GM18517 (cell line): ENCODE results near the gene HOXA4.

Experiments used
- ATAC-seq: cut with Tn5 transposase; IDR thresholded peaks from one replicate; pipeline ENCODE4 v1.9.1; 2021; ENCODE audit warnings: mild to moderate bottlenecking, moderate library complexity; ENCODE audit not compliant: unreplicated experiment

HOXA4 gene

DNA sequence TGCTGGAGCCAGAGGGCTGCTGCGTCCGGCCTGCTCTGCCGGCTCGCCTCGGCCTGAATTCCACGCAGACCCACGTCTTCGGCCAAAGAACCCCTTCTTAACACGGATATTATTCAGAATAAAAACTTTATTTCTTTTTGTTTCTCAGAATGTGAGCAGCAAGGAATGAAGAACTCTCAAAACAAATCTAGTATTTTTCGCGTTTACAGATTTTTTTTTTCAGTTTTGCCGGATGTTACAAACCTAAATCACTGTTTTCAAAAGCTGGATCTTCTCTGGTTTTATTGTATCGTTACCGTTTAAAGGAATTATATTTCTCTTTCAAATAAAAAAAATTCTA, 23.7 kb downstream of the HOXA4 start:
- ATAC-seq = no peak

DNA sequence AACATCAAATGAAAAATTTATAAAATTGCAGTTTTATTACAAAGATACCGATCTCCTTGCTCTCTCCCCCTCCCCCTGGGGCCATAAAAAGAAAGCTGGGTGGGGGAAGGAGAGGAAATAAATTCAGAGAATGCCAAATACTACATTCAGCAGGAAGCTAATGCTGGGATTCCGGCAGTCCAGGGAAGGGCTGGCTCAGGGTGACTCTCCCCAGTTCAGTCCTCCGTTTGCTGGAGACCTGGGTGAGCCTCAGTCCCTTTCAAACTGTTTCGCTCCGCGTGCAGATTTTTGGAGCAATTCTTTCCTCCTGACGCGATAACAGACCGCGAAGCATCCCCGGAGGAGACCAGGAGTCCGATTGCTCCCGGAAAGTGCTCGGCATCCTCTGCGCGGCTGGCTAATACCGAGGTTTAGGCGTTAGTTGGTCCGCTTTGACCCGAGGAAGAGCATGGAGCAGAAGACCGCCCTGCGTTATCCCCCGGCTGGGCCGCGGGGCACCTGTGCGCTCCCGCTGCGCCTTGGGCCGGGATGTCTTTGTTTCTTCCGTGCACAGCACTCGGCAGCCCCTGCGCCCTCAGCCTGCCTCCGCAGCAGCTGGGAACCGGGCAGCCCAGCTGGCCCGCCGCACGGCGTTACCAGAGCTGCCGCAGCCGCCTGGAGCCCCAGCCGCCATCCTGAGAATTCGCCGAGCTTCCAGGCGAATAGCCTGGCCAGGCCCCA, 24.2 kb downstream of the HOXA4 start:
- no peak for ATAC-seq

DNA sequence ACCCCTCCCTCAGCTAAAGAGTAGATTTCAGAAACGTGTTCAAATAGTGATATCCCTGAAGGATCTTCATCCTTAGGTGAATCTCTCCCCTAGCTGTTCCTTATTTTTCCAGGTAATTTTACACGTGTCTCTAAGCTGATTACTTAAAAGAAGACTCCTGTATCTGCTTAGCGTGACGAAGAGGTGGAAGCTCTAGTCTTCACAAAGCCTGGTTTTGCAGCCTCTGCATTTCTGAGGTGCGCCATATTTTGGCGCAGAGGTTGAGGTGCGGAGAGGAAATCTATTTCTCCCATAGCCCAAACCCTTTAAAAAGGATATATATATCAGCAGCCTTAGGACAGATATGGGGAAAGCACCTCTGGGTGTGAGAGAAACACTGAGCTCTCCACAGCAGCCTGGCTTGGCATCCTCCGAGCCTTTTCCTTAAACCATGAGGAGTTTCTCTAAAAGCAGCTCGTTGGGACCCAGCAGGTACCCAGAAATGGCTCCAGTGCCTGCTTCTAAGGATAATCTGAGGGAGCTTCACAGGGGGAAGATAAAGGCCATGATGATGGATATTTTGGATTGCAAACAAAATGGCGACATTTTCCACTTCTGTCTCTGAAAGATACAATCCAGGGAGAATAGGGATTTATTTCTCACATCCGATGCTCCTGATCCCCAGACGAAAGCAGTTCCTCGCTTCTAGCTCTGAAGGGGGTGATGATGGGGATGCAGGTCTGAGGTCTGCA, 25.1 kb downstream of the HOXA4 start:
- ATAC-seq = no peak

DNA sequence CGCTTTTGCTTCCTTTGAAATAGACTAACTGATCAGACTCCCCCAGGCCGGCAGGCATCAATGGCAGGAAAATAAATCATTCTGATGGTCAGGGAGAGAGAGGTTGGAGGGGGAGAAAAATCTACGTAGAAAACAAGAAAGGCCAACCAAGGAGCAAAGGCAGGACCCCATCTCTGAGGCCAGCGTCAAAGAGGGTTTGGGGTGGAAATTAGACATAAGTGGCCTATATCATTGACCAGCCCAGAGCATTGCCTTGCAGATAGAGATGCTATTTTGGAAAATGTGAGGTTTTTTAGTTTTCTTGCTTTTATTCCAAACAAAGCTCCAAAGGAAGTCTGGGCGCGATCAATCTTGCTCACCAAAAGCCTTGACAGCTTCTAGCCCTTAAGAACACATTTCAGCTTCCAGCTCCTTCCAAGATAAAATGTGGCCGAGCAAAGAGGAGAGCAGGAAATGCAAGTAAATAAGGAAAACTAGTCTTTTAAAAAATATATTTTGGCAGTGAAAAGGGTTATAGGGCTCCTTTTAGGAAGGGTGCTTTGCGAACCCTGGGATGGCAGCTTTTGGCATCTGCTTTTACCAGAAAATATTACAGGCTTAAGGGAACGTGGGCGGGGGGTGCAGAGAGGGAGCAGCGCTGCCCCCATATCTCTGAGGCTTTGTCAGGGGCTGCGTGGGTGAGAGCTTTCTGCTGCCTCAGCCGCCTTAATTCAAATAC, 26.1 kb downstream of the HOXA4 start:
- ATAC-seq = no peak

DNA sequence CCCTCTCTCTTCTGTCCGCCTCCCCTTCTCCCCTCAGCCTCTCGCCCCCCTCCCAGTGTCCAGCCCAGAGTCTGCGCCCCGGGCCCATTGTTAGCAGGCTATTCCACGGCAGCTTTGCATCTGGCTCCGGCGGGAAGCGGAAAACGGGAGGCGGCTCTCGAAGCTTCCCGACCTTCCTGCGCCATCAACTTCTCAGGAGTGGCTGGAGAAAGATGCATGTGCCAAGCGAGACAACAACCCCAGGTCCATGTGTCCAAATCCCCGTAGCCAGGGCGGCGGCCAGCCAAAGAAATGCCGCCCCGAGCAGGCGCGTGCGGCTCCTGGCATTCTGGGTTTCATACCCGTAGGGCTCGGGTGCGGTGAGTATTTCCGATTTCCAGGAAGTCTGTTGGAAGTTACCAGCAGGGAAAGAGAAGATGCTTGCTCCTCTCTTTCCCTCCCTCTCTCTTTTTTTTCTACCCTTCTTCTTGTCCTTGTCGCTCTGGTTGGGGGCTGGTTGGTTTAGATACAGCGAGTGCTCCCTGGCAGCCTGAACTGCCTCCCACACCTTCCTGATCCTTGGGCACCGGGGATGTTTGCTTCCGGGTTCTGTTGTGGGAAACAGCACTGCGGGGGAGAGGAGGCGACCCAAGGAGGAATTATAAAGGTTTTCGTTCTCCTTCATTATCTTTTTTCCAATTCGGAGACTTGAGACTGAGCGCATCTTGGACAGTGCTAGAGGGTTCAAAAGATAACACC, 26.9 kb downstream of the HOXA4 start:
- ATAC-seq = no peak

DNA sequence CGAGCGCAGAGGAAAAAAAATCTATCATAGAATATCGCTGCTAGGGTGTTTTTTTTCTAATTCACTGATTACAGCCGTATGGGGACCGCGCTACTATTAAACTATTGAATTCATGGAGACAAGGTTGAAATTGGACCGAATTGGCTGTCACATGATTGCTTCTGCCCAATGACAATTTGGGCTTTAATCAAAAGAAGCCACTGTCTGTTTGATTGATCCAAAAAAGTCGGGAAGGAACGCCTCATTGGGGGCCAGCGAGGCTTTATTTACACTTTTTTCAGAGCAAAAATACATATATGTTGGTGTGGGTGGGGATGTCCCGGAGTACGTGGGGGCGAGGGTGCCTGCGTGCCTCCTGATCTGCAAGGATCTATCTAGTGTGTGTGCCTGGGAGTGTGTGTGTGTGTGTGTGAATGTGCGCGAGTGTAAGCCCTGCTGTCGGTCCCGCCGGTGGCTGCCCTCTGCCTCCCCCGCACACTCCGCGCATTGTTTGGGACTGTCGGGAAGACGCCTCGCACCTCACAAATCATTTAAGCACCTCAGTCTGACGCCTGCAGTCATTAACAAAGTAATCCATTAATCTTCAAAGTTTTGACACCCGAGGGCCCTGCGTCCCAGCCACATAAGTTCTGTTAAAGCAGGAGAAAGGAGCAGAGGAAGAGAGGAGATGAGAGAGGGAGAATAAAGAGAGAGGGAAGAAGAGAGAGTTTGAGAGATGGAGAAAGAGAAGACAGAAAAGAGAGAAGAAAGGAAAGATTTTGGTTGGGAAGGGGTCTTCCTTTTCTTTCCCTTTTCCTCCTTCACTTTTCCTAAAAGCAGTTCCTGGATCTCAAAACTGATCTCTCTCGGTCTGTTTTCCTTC, 27.7 kb downstream of the HOXA4 start, which contains the start of gene HOXA2:
Gene HOXA2 (minus strand): TSS at position 103 of the 862 bp plus-strand sequence. CDS start 183 bp downstream, outside the sequence.
- no peak for ATAC-seq

DNA sequence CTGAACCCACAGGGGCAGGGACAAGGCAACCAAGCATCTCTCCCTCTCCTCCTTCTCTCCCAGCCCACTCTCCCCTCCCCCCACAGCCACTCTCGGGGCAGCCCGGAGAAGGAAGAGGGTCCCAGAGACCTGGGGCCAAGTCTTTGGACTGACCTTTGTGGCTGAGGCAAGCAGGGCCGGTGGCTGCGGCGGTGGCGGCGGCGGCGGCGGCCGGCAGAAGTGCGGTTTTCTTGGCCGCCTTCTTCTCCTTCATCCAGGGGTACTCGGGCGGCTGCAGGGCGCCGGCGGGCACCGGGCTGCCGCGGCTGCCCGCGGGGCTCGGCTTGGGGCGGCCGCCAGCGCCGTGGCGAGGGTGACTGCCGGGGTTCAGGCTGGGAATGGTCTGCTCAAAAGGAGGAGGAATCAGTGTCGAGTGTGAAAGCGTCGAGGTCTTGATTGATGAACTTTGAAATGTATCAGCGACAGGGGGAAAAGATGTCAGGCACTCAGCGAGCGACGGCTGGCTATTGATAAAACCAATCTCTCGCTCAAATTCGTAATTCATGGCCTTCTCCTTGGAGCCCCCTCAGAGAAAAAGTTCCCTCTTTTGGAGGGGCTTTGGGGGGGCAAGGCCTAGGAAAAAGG, 28.5 kb downstream of the HOXA4 start:
- no peak for ATAC-seq

DNA sequence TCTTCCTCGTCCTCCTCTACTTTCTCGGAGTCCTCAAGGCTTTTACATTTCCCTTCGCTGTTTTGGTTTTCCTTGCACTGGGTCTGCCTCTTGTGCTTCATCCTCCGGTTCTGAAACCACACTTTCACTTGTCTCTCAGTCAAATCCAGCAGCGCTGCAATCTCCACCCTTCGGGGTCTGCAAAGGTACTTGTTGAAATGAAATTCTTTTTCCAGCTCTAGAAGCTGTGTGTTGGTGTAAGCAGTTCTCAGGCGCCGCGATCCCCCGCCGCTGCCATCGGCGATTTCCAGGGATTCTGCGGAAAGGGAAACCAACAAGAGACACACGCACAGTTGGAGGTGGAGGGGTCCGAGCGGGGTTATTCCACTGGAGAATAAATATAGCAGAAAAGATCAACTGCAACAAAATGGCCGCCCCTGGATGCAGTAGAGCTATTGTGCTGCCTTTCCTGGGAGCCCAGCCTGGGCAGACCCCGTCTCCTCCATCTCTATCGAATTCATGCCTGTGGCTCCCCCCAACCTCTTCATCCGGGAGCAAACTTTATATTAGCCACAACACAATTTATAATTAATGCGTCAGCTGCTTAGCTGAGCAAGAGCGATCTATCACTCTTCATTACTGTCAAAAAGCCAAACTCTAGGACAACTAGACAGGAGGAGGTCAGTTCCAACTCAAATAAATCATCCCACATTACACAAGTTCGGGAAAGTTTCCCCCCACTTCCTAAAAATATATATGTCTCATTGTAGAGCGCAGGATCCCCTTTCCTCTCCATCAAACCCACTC, 29.2 kb downstream of the HOXA4 start:
- no peak for ATAC-seq

DNA sequence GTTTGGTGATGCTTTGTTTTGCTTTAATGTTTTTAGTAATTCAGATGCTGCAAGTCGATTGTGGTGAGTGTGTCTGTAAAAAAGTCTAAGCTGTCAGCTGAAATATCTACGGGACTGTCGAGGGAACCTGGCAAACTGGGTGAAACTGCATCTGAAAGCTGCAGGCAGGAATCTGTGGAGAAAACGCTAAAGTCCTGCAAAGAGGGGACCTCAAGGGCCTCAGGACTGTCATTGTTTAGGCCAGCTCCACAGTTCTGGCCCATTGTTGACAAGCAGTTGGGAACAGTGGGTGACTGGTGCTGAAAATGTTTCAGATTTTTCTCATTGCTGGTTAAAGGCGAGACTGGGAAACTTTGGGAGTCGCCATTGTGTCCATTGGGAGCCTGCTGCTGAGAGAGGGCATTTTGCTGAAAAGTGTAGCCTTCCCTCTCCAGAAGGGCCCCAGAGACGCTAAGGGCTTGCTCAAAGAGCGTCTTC, 29.8 kb downstream of the HOXA4 start:
- ATAC-seq = no peak

DNA sequence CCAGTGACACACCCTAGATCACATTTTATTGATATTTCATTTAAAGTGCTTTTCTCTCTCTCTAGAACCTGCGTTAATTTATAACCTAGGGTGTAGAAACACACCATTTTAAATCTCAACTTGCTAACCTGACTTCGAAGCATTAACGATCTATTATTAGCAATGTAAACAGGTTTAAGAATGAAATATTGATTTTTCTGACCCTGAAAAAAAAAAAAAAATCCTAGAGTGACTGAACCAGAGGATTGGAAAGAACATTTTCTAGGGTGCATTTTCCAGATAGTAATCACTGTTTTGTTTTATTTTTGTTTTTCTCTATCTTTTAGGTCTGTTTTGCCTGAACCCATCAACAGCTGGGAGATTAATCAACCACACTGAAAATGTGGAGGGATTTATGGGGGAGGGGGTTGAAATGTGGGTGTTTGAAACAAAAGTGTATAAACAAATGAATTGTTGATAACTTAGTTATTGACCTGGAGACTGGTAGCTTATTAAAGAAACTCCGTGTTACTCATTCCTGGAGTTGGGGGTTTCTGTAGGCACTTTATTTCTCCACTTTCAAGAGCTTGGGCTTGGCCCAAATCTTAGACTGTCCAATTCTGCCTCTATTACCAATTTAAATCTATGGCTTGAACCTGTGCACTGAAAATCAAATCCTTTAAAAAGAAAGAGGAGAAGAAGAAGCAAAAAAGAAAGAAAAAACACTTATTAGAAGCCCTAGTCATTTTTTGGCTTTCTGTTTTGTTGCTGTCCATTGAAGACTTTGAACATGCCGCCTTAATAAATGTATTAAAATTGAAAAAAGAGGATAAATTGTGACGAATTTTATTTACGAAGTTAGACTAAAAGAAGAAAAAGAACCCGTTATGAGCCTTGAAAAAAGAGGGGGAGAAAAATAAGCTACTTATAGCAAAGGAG, 30.8 kb downstream of the HOXA4 start:
- no peak for ATAC-seq

DNA sequence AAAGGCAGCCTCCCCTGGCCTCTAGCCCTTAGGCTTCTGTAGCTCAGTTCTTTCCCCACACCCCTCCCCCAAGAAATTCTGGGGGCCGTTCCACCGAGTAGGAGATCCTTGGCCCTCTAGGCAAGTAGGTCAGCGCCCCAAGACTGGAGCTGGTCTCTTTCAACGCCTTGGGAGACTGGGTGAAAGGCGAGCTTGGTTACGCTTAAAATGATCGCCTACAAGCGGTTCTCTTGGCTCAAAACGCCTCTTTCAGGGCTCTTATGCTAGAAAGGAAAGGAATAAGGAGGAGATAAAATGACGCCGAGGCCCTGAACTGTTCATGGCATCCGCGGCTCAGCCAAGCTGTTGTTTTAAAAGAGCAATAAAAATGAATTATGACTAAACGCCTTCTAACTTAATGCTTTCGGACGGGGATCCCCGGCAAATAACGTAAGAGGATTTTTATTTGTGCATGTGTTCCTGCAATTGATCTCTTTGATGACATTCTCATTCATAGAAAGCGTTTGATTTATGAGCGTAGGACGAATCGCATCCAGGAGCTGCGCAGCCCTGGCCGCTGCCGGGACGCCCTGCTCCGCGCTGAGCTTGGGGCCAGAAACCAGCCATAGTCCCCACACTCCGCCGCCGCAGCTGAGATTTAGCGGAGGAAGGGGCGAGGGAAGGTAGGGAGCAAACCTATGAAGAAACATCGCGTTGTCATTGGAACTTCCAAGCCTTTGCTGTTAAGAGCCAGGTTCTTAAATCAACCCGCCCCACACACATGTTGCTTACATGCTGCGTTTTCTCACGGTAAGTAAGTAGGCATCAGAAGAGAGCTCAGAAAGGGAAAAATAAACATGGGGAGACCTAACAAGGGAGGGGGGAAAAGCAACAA, 31.7 kb downstream of the HOXA4 start:
- ATAC-seq = no peak

DNA sequence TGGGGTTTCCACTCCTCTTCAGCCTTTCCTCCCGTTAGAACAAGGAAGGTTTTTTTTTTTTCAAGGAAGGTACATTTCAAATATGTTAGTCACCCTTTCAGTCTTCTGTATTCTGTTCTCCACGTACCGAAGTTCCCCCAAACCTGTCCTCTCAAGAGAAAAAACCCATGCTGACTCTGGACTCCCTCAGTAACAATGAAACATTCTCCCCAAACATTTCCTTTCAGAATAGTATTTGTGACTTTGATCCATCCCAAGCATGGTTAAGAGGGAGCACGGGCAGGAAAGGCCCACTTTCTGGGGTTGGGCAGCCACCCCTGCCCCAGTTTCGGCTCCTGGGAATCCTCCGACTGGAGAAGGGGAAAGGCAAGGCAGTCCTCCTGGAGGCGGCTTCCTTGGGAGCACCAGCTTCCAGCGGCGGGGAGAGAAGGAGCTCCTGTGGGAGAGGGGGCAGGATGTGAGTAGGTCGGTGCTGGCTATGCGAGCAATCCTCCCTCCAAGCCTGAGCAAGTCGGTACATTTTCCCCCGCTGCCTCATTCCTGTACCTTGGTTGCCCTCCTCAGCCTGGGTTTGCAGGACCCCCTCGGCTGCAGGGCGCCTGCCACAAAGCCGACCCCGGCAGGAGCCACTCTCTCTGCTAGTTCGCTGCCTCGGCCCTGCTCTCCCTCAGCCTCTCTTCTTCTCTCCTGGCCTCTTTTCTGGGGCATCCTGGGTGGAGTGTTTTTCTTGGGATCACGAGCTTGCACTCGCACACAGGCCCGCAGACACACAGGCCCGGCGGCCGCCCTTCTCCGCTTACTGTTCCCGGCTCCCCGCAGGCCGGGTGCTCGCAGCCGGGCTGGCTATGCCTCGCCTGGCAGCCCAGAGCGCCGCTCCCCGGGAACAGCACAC, 32.6 kb downstream of the HOXA4 start:
- ATAC-seq = no peak

DNA sequence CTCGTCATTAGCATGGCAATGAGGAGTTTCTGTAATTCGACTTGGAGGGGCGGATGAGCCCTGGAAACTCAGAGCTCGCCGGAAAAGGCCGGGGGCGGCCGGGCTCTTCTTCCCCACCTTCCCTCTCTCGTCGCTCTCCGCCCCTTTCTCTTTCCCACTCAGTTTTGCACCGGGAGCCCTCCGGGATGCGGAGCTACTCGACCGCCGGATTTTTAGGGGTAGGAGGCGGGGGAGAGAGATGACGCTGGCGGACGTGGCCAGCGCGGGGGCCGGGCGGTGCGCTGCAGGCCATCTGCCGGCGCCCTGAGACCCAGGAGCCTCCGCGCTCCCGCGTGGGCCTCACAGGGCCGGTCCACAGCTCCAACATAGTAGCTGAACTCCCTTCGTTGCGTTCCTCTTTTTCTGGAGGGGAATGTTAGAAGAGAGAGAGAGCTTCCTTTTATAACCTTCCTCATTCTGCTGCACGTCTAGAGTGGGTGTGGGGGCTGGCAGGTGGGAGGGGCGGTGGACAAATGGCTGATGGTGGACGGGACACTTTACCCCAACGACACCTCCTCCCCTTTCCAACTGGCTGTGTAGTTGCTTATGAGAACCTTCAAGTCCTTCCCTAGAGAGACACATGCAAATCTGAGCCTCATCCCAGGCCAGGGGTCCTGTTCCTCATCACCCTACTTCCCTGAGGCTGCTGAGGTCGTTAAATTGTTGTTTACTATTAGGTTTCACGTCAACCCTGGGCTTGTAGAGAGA, 33.6 kb downstream of the HOXA4 start:
- no peak for ATAC-seq

DNA sequence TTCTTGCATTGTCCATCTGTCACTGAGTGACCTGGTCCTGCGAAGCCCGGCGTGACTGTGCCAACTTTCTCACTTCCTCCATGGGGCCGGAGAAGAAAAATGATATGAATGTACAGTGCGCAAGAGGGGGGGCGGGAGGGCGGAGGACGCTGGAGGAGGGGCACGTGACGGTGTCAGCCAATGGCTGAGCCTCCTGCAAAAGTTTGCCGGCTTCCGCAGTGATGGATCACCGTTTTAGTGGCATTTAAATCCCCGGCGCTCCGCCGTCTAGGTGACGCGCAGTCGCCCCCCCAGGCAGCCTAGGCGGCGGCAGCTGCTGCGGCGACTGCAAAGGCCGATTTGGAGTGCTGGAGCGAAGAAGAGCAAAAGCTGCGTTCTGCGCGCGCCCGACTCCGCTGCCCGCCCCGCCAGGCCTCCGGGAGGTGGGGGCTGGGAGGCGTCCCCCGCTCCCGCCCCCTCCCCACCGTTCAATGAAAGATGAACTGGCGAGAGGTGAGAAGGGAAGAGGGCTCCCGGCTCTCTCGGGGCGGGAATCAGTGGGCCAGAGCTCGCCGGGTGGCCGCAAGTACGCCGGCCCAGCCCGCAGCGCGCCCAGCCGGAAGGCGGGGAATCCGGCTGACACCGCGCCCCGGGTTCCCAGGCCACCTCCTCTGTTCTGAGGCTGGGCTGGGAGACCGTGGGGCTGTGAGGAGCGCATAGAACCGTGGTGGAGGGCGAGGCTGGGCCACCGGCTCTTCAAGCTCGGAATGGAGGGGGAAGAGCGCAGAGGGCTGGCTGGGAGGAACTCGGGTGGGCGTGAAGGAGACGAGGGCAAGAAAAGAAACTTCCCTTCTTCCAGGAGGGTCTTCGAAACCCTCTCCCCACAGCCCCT, 34.4 kb downstream of the HOXA4 start, which contains the start of gene HOXA1:
Gene HOXA1 (minus strand): TSS at position 104 of the 871 bp plus-strand sequence. CDS start 88 bp downstream, at position 16.
- peak; percentile 80 for ATAC-seq
